SK-N-SH (cell line): Measurements from ENCODE around the gene DOCK4. TPM values are rescaled to one million over a fixed set of nuclear protein-coding genes. Genes with fewer than 3 reads are reported as not detected.

Experiments
- CTCF ChIA-PET: fragments of 300-600, 350-600 bp; formaldehyde crosslinking; extraction: SDS; loops from one replicate; lab custom pipeline; 2021; lab: Yijun Ruan, JAX
- POLR2A ChIA-PET: fragments of 350-600 bp; sonication (Branson Sonifier 250); formaldehyde crosslinking; extraction: SDS; loops from one replicate; lab custom pipeline; 2020; ENCODE audit warnings: antibody characterized with exemption, inconsistent platforms; lab: Yijun Ruan, JAX
- DNase-seq: peaks from one replicate; pipeline ENCODE4 v3.0.0; 2012
- H2AFZ ChIP-seq: fragments of 200-600 bp; sonication (generic); 2 replicates; pipeline ENCODE4 v1.8.1; 2016; ENCODE audit warnings: antibody characterized with exemption, mild to moderate bottlenecking, low read depth
- H3F3A ChIP-seq: fragments of 200-600 bp; sonication (generic); replicated peaks from 2 replicates; pipeline ENCODE3; 2016; ENCODE audit warnings: antibody characterized with exemption, mild to moderate bottlenecking; ENCODE audit not compliant: insufficient read depth
- H3K27ac ChIP-seq, 2 experiments: fragments of 200-500 bp in 1 of 2; fragments of 200-600 bp in 1 of 2; sonication (Bioruptor generic) in 1 of 2; sonication (generic), shearing (Covaris generic) in 1 of 2; 2 replicates each; pipeline versions ENCODE4 v1.5.1 to v1.6.1; 2014 to 2016; ENCODE audit warnings: low read depth in 2 of 2, inconsistent platforms in 1 of 2, low read length in 1 of 2, mild to moderate bottlenecking in 1 of 2, mixed read lengths in 1 of 2
- H3K27me3 ChIP-seq: fragments of 200-600 bp; sonication (generic), shearing (Covaris generic); 2 replicates; pipeline ENCODE4 v1.6.1; 2016; ENCODE audit warnings: mixed run types; ENCODE audit not compliant: insufficient read depth
- H3K36me3 ChIP-seq, 2 experiments: fragments of 200-500 bp in 1 of 2; fragments of 200-600 bp in 1 of 2; sonication (Bioruptor generic) in 1 of 2; sonication (generic) in 1 of 2; replicated peaks in 1 of 2; 2 replicates each; pipeline versions ENCODE3 to v1.5.1; 2014 to 2016; ENCODE audit warnings: low read length in 1 of 2, mild to moderate bottlenecking in 1 of 2; ENCODE audit not compliant: insufficient read depth in 2 of 2, control insufficient read depth in 1 of 2
- H3K4me1 ChIP-seq, 2 experiments: fragments of 200-500 bp in 1 of 2; fragments of 200-600 bp in 1 of 2; sonication (Bioruptor generic) in 1 of 2; sonication (generic), shearing (Covaris generic) in 1 of 2; 2 replicates each; pipeline versions ENCODE4 v1.5.1 to v1.6.1; 2014 to 2016; ENCODE audit warnings: low read depth in 1 of 2, low read length in 1 of 2, mixed run types in 1 of 2; ENCODE audit not compliant: insufficient read depth in 2 of 2, control insufficient read depth in 1 of 2
- H3K4me2 ChIP-seq: fragments of 200-600 bp; sonication (generic), shearing (Covaris generic); 2 replicates; pipeline ENCODE4 v1.6.1; 2017; ENCODE audit warnings: mixed run types
- H3K4me3 ChIP-seq, 2 experiments: fragments of 200-500 bp in 1 of 2; fragments of 200-600 bp in 1 of 2; sonication (Bioruptor generic) in 1 of 2; sonication (generic), shearing (Covaris generic) in 1 of 2; 2 replicates each; pipeline versions ENCODE4 v1.5.1 to v1.8.1; 2014 to 2016; ENCODE audit warnings: low read depth in 2 of 2, inconsistent platforms in 1 of 2, low read length in 1 of 2, mild to moderate bottlenecking in 1 of 2, mixed read lengths in 1 of 2, moderate library complexity in 1 of 2
- H3K79me2 ChIP-seq: fragments of 200-600 bp; sonication (generic); 2 replicates; pipeline ENCODE4 v1.8.1; 2017; ENCODE audit warnings: mild to moderate bottlenecking; ENCODE audit not compliant: insufficient read depth
- H3K9ac ChIP-seq: fragments of 200-600 bp; sonication (generic); 2 replicates; pipeline ENCODE4 v1.6.1; 2017; ENCODE audit warnings: mixed run types
- H3K9me2 ChIP-seq: fragments of 200-600 bp; sonication (generic); 2 replicates; pipeline ENCODE4 v1.6.1; 2017; ENCODE audit warnings: mixed run types
- H3K9me3 ChIP-seq: fragments of 200-600 bp; sonication (generic); 2 replicates; pipeline ENCODE4 v1.6.1; 2017; ENCODE audit warnings: mixed run types, mild to moderate bottlenecking, moderate library complexity
- H4K20me1 ChIP-seq: fragments of 200-600 bp; sonication (generic); 2 replicates; pipeline ENCODE4 v1.6.1; 2017; ENCODE audit warnings: mild to moderate bottlenecking, mixed run types; ENCODE audit not compliant: insufficient read depth
- CHD2 ChIP-seq: fragments of 150-350 bp; IDR thresholded peaks from 2 replicates; pipeline ENCODE4 v1.6.1; 2018; ENCODE audit warnings: low read length; ENCODE audit not compliant: partially characterized antibody
- CTCF ChIP-seq: fragments of 200-600 bp; sonication (generic); IDR thresholded peaks from 2 replicates; pipeline ENCODE4 v1.6.1; 2017; ENCODE audit warnings: antibody characterized with exemption, mild to moderate bottlenecking, moderate library complexity
- FOXM1 ChIP-seq: IDR thresholded peaks from 2 replicates; pipeline ENCODE4 v1.4.0; 2012; ENCODE audit warnings: low read depth, mild to moderate bottlenecking
- GATA2 ChIP-seq: sonication (generic); formaldehyde crosslinking; IDR thresholded peaks from 2 replicates; pipeline ENCODE4 v1.5.0; 2020; ENCODE audit warnings: mild to moderate bottlenecking, missing genetic modification reagents
- JUND ChIP-seq: IDR thresholded peaks from 2 replicates; pipeline ENCODE4 v1.4.0; 2012
- MAX ChIP-seq: IDR thresholded peaks from 2 replicates; pipeline ENCODE4 v1.4.0; 2012; ENCODE audit warnings: low read depth
- NFIC ChIP-seq: IDR thresholded peaks from 2 replicates; pipeline ENCODE4 v1.4.0; 2012; ENCODE audit warnings: borderline replicate concordance
- NRF1 ChIP-seq: IDR thresholded peaks from 2 replicates; pipeline ENCODE4 v1.6.1; 2012; ENCODE audit warnings: low read depth, mild to moderate bottlenecking, low read length
- PBX3 ChIP-seq: IDR thresholded peaks from 2 replicates; pipeline ENCODE4; 2012
- POLR2AphosphoS5 ChIP-seq: IDR thresholded peaks from 2 replicates; pipeline ENCODE4 v1.6.1; 2012; ENCODE audit warnings: low read depth, low read length
- RAD21 ChIP-seq: IDR thresholded peaks from 2 replicates; pipeline ENCODE4 v1.6.1; 2012; ENCODE audit warnings: mild to moderate bottlenecking, low read length
- RCOR1 ChIP-seq: fragments of 150-350 bp; IDR thresholded peaks from 2 replicates; pipeline ENCODE4 v1.6.1; 2017; ENCODE audit warnings: antibody characterized with exemption, low read length
- REST ChIP-seq: IDR thresholded peaks from 2 replicates; pipeline ENCODE4 v1.6.1; 2012; ENCODE audit warnings: mild to moderate bottlenecking, low read depth, low read length, moderate library complexity
- RXRA ChIP-seq: IDR thresholded peaks from 2 replicates; pipeline ENCODE4 v1.4.0; 2012; ENCODE audit warnings: low read depth, mild to moderate bottlenecking, borderline replicate concordance
- USF2 ChIP-seq: fragments of 150-350 bp; IDR thresholded peaks from 2 replicates; pipeline ENCODE4 v1.6.1; 2017; ENCODE audit warnings: antibody characterized with exemption, low read length, low read depth, borderline replicate concordance
- YY1 ChIP-seq: IDR thresholded peaks from 2 replicates; pipeline ENCODE4 v1.4.0; 2012; ENCODE audit warnings: low read depth, mild to moderate bottlenecking
- WGBS: methylation state at CpG from one replicate; pipeline ENCODE4 v1.1.6; 2017; ENCODE audit warnings: low lambda C conversion rate; 5-methylcytosine and 5-hydroxymethylcytosine counted together
- polyA plus RNA-seq, 3 experiments: library from polyadenylated mRNA; depleted of rRNA; stranded (reverse); fragments of >200 nt; gene quantifications; 2 replicates each; pipeline ENCODE4 v1.2.3, GENCODE V29; 2012

The DOCK4 gene
- polyA plus RNA-seq, 1 of the 3 experiments (the other 2 are of a cell fraction), result 8.5 TPM

- TF ChIP-seq CTCF, result no peak
- peak; percentile 63; the same call in 1 of the 2 replicates for TF ChIP-seq RXRA
- TF ChIP-seq PBX3, result peak; percentile 78
- no peak for TF ChIP-seq CHD2
- TF ChIP-seq USF2, result no peak
- TF ChIP-seq NFIC, result peak; percentile 41; the same call in 1 of the 2 replicates
- no peak for TF ChIP-seq MAX
- TF ChIP-seq RCOR1, result no peak
- TF ChIP-seq JUND, result peak; percentile 77
- no peak for TF ChIP-seq GATA2 (CRISPR knock-in tag)
- no peak for TF ChIP-seq RAD21
- TF ChIP-seq YY1, result no peak
Measured at GRCh38 chr7:111919631-111920179, 286.5 kb downstream of the DOCK4 start (continued).

GRCh38 chr7:111919164-111919563, 287.0 kb downstream of the DOCK4 start:
- H2AFZ ChIP-seq, result no peak overlapping the region
- H3K27me3 ChIP-seq, result no peaks in the 10 kb centered on the region
- H3K4me1 ChIP-seq, result no peaks in the 10 kb centered on the region
- peaks cover 0 to 2% of the 10 kb centered on the region in 2 experiments for H3K36me3 ChIP-seq
- no peaks in the 10 kb centered on the region for H3K9me2 ChIP-seq
- H3K27ac ChIP-seq, result no peak overlapping the region
- H3K9ac ChIP-seq, result no peak overlapping the region
- H3K9me3 ChIP-seq, result no peaks in the 10 kb centered on the region
- no peaks in the 10 kb centered on the region for H4K20me1 ChIP-seq
- no peaks in the 10 kb centered on the region for H3K79me2 ChIP-seq
- TF ChIP-seq REST (no peak), NRF1 (no peak), PBX3 (no peak), JUND (no peak), FOXM1 (no peak), POLR2AphosphoS5 (no peak)
- TF ChIP-seq, all 33 proteins: peak for 0
- POLR2A ChIA-PET, result no interaction called here
- WGBS, result 95% methylated on average over 2 of the region's 2 CpGs
- Histone ChIP-seq H3K4me2 (no peak overlapping the region), H3F3A (no peaks in the 10 kb centered on the region), H3K4me3 (no peak overlapping the region)
- CTCF ChIA-PET, result no interaction called here
- no peak for DNase-seq
